H9 (cell line): ENCODE results near the gene PSME1. TPM values are rescaled to one million over a fixed set of nuclear protein-coding genes. Genes with fewer than 3 reads are reported as not detected.
A peak's percentile ranks its signal among the peaks of the same experiment; 100 is the strongest.

ENCODE experiments used
- DNase-seq: peaks from one replicate; pipeline ENCODE4 v3.0.0-alpha.2; 2017
- H2AFZ ChIP-seq: one replicate; pipeline ENCODE4 v1.6.1; 2013; ENCODE audit warnings: mild to moderate bottlenecking, low read length, control low read depth, moderate library complexity
- H2AK5ac ChIP-seq: 2 replicates; pipeline ENCODE4 v1.6.1; 2013; ENCODE audit warnings: low read length, control low read depth, mixed read lengths; ENCODE audit not compliant: insufficient read length
- H2BK120ac ChIP-seq: one replicate; pipeline ENCODE4 v1.6.1; 2013; ENCODE audit warnings: low read depth, mild to moderate bottlenecking, low read length, control low read depth, inconsistent platforms; ENCODE audit not compliant: poor library complexity, severe bottlenecking
- H2BK12ac ChIP-seq: 2 replicates; pipeline ENCODE4 v1.6.1; 2013; ENCODE audit warnings: low read length, control low read depth, mixed read lengths, low read depth; ENCODE audit not compliant: insufficient read length
- H2BK15ac ChIP-seq: 2 replicates; pipeline ENCODE4 v1.6.1; 2013; ENCODE audit warnings: low read depth, low read length, control low read depth
- H2BK20ac ChIP-seq: one replicate; pipeline ENCODE4 v1.6.1; 2013; ENCODE audit warnings: low read depth, mild to moderate bottlenecking, low read length, control low read depth, inconsistent platforms; ENCODE audit not compliant: poor library complexity, severe bottlenecking
- H2BK5ac ChIP-seq: 2 replicates; pipeline ENCODE4 v1.6.1; 2013; ENCODE audit warnings: low read length, control low read depth, mixed read lengths; ENCODE audit not compliant: insufficient read length
- H3K14ac ChIP-seq: 2 replicates; pipeline ENCODE4 v1.6.1; 2013; ENCODE audit warnings: low read length, control low read depth; ENCODE audit not compliant: insufficient read depth
- H3K18ac ChIP-seq: 2 replicates; pipeline ENCODE4 v1.6.1; 2013; ENCODE audit warnings: low read depth, mild to moderate bottlenecking, mixed read lengths, low read length, control low read depth; ENCODE audit not compliant: insufficient read length
- H3K23ac ChIP-seq: 2 replicates; pipeline ENCODE4 v1.6.1; 2013; ENCODE audit warnings: low read length, control low read depth, mixed read lengths, low read depth; ENCODE audit not compliant: insufficient read length
- H3K23me2 ChIP-seq: 2 replicates; pipeline ENCODE4 v1.6.1; 2013; ENCODE audit warnings: low read depth, mild to moderate bottlenecking, mixed read lengths, low read length, control low read depth; ENCODE audit not compliant: insufficient read length, poor library complexity, severe bottlenecking
- H3K27ac ChIP-seq: 2 replicates; pipeline ENCODE4 v1.5.1; 2013; ENCODE audit warnings: low read length, control low read depth, mixed read lengths, low read depth; ENCODE audit not compliant: insufficient read length
- H3K27me3 ChIP-seq: 2 replicates; pipeline ENCODE4 v1.6.1; 2013; ENCODE audit warnings: low read length, control low read depth, inconsistent platforms; ENCODE audit not compliant: insufficient read depth
- H3K4ac ChIP-seq: 2 replicates; pipeline ENCODE4 v1.6.1; 2013; ENCODE audit warnings: low read depth, mild to moderate bottlenecking, control low read depth, inconsistent platforms, low read length, moderate library complexity
- H3K4me1 ChIP-seq: 2 replicates; pipeline ENCODE4 v1.6.1; 2013; ENCODE audit warnings: low read length, control low read depth, inconsistent platforms; ENCODE audit not compliant: insufficient read depth
- H3K4me2 ChIP-seq: 2 replicates; pipeline ENCODE4 v1.6.1; 2013; ENCODE audit warnings: low read length, control low read depth, mixed read lengths; ENCODE audit not compliant: insufficient read length, insufficient read depth
- H3K56ac ChIP-seq: 2 replicates; pipeline ENCODE4 v1.6.1; 2013; ENCODE audit warnings: low read depth, mild to moderate bottlenecking, mixed read lengths, low read length, control low read depth; ENCODE audit not compliant: insufficient read length
- H3K79me1 ChIP-seq: 2 replicates; pipeline ENCODE4 v1.6.1; 2013; ENCODE audit warnings: low read depth, mild to moderate bottlenecking, moderate library complexity, low read length, control low read depth, inconsistent platforms; ENCODE audit not compliant: insufficient read depth, poor library complexity, severe bottlenecking
- H3K79me2 ChIP-seq: 2 replicates; pipeline ENCODE4 v1.6.1; 2013; ENCODE audit warnings: low read length, control low read depth, inconsistent platforms; ENCODE audit not compliant: insufficient read depth
- H3K9ac ChIP-seq: 2 replicates; pipeline ENCODE4 v1.6.1; 2013; ENCODE audit warnings: low read length, control low read depth, mixed read lengths; ENCODE audit not compliant: insufficient read length; ENCODE audit errors: extremely low read depth
- H3K9me3 ChIP-seq: one replicate; pipeline ENCODE4 v1.6.1; 2013; ENCODE audit warnings: low read depth, low read length, inconsistent platforms; ENCODE audit not compliant: control insufficient read depth
- H3T11ph ChIP-seq: one replicate; pipeline ENCODE4 v1.6.1; 2013; ENCODE audit warnings: mild to moderate bottlenecking, low read length, control low read depth, inconsistent platforms
- H4K20me1 ChIP-seq: one replicate; pipeline ENCODE4 v1.6.1; 2013; ENCODE audit not compliant: control insufficient read depth, insufficient read length, insufficient read depth
- H4K5ac ChIP-seq: 2 replicates; pipeline ENCODE4 v1.6.1; 2013; ENCODE audit warnings: low read depth, mild to moderate bottlenecking, mixed read lengths, low read length, control low read depth; ENCODE audit not compliant: insufficient read length
- H4K8ac ChIP-seq: replicated peaks from 2 replicates; pipeline ENCODE4 v1.6.1; 2013; ENCODE audit warnings: low read length, control low read depth, mixed read lengths, low read depth; ENCODE audit not compliant: insufficient read length
- H4K91ac ChIP-seq: 2 replicates; pipeline ENCODE4 v1.6.1; 2013; ENCODE audit warnings: low read depth, mild to moderate bottlenecking, moderate library complexity, mixed read lengths, low read length, control low read depth; ENCODE audit not compliant: insufficient read length
- H3K27ac Mint-ChIP-seq, 3 experiments: 2 replicates in 2 of 3; 3 replicates in 1 of 3; pipeline ENCODE4 v1.8.0; 2020 to 2021; ENCODE audit warnings: mixed read lengths in 3 of 3, mild to moderate bottlenecking in 1 of 3, moderate library complexity in 1 of 3
- H3K27me3 Mint-ChIP-seq: 2 replicates; pipeline ENCODE4 v1.8.0; 2021; ENCODE audit warnings: low read depth, mild to moderate bottlenecking, moderate library complexity, mixed read lengths
- H3K36me3 Mint-ChIP-seq, 3 experiments: 2 replicates in 2 of 3; 3 replicates in 1 of 3; pipeline ENCODE4 v1.8.0; 2020 to 2021; ENCODE audit warnings: low read depth in 3 of 3, mixed read lengths in 3 of 3; ENCODE audit not compliant: insufficient read depth in 1 of 3
- H3K4me1 Mint-ChIP-seq, 2 experiments: 2 replicates each; pipeline ENCODE4 v1.8.0; 2020; ENCODE audit warnings: mixed read lengths in 2 of 2
- H3K4me3 Mint-ChIP-seq, 2 experiments: 2 replicates in 1 of 2; 3 replicates in 1 of 2; pipeline ENCODE4 v1.8.0; 2020 to 2021; ENCODE audit warnings: mild to moderate bottlenecking in 2 of 2, mixed read lengths in 2 of 2, moderate library complexity in 1 of 2
- H3K9me3 Mint-ChIP-seq, 2 experiments: 2 replicates in 1 of 2; 3 replicates in 1 of 2; pipeline ENCODE4 v1.8.0; 2020; ENCODE audit warnings: mild to moderate bottlenecking in 2 of 2, mixed read lengths in 2 of 2, moderate library complexity in 1 of 2
- WGBS: extraction: QIAGEN DNeasy Blood & Tissue Kit; methylation state at CpG from one replicate; pipeline ENCODE4 v1.1.7; 2013; ENCODE audit warnings: missing lambda C conversion rate, low lambda C conversion rate, mixed read lengths; ENCODE audit not compliant: insufficient read length; ENCODE audit errors: extremely low coverage; 5-methylcytosine and 5-hydroxymethylcytosine counted together
- total RNA-seq: library from RNA; stranded (reverse); gene quantifications from 2 replicates; pipeline ENCODE4 v1.2.1, GENCODE V29; 2021
- TF ChIP-seq, protein P1 (sequence below): fragments of 200-600 bp; sonication (generic); conservative IDR thresholded peaks from 3 replicates; pipeline ENCODE4 v1.8.0; 2021; ENCODE audit warnings: antibody characterized with exemption, mild to moderate bottlenecking

PSME1 gene
- total RNA-seq, 1 experiment from 2014 or later = 109 TPM

- Histone ChIP-seq H3K9ac (no peak within 1 kb of the TSS), H3K4ac (no peak within 1 kb of the TSS), H3K4me2 (peak within 1 kb of the TSS; percentile 31), H2AFZ (no peak within 1 kb of the TSS), H3K23me2 (no peaks in the 10 kb centered on the region), H3K56ac (no peak within 1 kb of the TSS), H2AK5ac (no peak within 1 kb of the TSS), H3K9me3 (no peaks in the 10 kb centered on the region), H3K14ac (0 out of 2 replicates have a peak within 1 kb of the TSS, but pooled peaks have one; percentile 30), H3K27ac (no peak within 1 kb of the TSS), H3K27me3 (no peaks in the 10 kb centered on the region), H2BK15ac (no peak within 1 kb of the TSS), H2BK5ac (no peak within 1 kb of the TSS), H4K5ac (no peak within 1 kb of the TSS), H4K8ac (no peak within 1 kb of the TSS), H3K18ac (no peak within 1 kb of the TSS), H3K79me1 (no peaks in the 10 kb centered on the region), H4K91ac (no peak within 1 kb of the TSS), H3T11ph (no peak within 1 kb of the TSS), H3K79me2 (no peaks in the 10 kb centered on the region), H2BK12ac (no peak within 1 kb of the TSS), H3K4me1 (no peaks in the 10 kb centered on the region), H2BK120ac (no peak within 1 kb of the TSS), H4K20me1 (no peaks in the 10 kb centered on the region), H2BK20ac (no peak within 1 kb of the TSS), H3K23ac (no peak within 1 kb of the TSS)
- Mint-ChIP-seq H3K4me1 (peaks cover 11 to 13% of the 10 kb centered on the region in 2 experiments), H3K36me3 (peaks cover 21 to 65% (median 54%) of the 10 kb centered on the region in 3 experiments), H3K4me3 (peak within 1 kb of the TSS; percentile 61 to 80), H3K9me3 (no peaks in the 10 kb centered on the region), H3K27me3 (no peaks in the 10 kb centered on the region; the same call in 1 of the 2 replicates), H3K27ac (peak within 1 kb of the TSS; percentile 71 to 96 (median 81))
- no CpG with 5 or more reads among the region's 12 CpGs for WGBS
- peak; percentile 97 for DNase-seq
- TF ChIP-seq, protein P1, sequence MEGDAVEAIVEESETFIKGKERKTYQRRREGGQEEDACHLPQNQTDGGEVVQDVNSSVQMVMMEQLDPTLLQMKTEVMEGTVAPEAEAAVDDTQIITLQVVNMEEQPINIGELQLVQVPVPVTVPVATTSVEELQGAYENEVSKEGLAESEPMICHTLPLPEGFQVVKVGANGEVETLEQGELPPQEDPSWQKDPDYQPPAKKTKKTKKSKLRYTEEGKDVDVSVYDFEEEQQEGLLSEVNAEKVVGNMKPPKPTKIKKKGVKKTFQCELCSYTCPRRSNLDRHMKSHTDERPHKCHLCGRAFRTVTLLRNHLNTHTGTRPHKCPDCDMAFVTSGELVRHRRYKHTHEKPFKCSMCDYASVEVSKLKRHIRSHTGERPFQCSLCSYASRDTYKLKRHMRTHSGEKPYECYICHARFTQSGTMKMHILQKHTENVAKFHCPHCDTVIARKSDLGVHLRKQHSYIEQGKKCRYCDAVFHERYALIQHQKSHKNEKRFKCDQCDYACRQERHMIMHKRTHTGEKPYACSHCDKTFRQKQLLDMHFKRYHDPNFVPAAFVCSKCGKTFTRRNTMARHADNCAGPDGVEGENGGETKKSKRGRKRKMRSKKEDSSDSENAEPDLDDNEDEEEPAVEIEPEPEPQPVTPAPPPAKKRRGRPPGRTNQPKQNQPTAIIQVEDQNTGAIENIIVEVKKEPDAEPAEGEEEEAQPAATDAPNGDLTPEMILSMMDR = peak; percentile 96
Measured at GRCh38 chr14:24160850-24161804, 25.1 kb downstream of the PSME1 start, which contains the start of gene IRF9. Gene IRF9 (plus strand): TSS chr14:24161265. CDS start chr14:24162145, 880 bp downstream.
